Measurements from ENCODE around the gene ZSWIM1.
"Not testable (repeated sequence)": the region's sequence is repeated elsewhere in the genome, so short reads cannot be mapped to it uniquely, and the experiment has no call there.

Gene ZSWIM1

DNA sequence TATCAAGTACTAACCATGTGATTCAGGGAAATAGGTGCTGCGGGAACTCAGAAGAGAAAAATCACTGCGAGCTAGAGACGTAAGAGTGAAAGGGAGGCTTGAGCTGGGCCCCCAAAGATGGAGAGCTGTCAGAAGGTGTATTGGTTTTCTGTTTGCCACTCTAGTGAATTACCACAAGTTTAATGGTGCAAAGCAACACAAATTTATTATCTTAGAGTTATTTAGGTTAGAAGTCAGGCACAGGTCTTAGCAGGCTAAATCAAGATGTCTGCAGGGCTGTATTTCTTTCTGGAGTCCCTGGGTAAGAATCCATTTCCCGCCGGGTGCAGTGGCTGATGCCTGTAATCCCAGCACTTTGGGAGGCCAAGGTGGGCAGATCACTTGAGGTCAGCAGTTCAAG is 21.1 kb upstream of the ZSWIM1 start:
- Histone ChIP-seq H3K27me3 (ENCODE audit: control insufficient read depth, insufficient read depth, low read length) (no peaks in the 10 kb centered on the region), H3K36me3 (ENCODE audit: control insufficient read depth, insufficient read depth, low read length) (no peaks in the 10 kb centered on the region), H3K4me1 (ENCODE audit: control insufficient read depth, insufficient read depth, low read length) (peaks cover 20% of the 10 kb centered on the region), H3K9ac (ENCODE audit: low read length) (no peak overlapping the region), H3K9me3 (ENCODE audit: control insufficient read depth, low read length) (no peaks in the 10 kb centered on the region), H3K4me3 (ENCODE audit: low read length) (no peak overlapping the region)

DNA sequence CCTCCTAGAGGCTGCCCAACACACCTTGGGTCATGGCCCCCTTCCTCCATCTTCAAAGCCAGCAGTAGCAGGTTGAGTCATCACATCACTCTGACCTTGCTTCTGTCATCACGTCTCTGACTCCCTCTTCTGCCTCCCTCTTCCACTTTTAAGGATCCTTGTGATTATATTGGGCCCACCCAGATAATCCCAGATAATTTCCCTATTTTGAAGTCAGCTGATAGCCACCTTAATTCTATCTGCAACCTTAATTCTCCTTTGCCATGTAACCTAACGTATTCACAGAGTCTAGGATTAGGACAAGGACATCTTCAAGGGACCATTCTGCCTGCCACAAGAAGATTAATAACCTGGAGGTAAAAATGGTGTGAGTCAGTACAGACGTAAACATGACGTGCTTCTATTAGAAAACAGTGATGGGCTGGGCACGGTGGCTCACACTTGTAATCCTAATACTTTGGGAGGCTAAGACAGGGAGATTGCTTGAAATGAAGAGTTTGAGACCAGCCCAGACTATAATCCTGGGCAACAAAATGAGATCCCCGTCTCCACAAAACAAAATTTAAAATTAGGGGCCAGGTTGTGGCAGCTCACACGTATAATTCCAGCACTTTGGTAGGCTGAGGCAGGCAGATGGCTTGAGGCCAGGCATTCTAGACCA is 20.3 kb upstream of the ZSWIM1 start:
- Histone ChIP-seq H3K27me3 (ENCODE audit: control insufficient read depth, insufficient read depth, low read length) (no peaks in the 10 kb centered on the region), H3K9me3 (ENCODE audit: control insufficient read depth, low read length) (no peaks in the 10 kb centered on the region), H3K4me1 (ENCODE audit: control insufficient read depth, insufficient read depth, low read length) (peaks cover 19% of the 10 kb centered on the region), H3K9ac (ENCODE audit: low read length) (no peak overlapping the region), H3K4me3 (ENCODE audit: low read length) (no peak overlapping the region), H3K36me3 (ENCODE audit: control insufficient read depth, insufficient read depth, low read length) (no peaks in the 10 kb centered on the region)

DNA sequence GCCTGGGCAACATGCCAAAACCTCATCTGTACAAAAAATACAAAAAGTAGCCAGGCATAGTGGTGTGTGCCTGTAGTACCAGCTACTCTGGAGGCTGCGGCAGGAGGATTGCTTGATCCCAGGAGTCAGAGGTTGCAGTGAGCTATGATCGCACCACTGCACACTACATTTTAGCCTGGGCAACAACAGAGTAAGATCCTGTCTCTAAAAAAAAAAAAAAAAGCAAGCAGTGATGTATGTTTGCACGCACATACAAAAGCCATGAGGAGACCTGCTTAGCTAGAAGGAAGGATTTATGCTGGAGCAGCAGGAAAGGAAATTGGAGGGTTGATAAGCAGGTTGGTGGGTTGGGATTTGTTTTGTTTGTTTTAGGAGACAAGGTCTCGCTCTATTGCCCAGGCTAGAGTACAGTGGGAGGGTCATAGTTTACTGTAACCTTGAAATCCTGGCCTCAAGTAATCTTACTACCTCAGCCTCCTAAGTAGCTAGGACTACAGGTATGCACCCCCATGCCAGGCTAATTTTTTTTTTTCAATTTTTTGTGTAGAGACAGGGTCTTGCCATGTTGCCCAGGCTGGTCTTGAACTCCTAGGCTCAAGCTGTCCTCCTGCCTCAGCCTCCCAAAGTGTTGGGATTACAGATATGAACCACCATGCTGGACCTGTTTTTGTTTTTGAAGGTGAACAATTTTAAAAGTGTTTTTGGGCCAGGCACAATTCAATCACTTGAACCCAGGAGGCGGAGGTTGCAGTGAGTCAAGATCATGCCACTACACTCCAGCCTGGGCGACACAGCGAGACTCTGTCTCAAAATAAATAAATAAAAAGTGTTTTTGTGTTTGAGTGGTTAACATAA is 19.6 kb upstream of the ZSWIM1 start:
- Histone ChIP-seq H3K9ac (ENCODE audit: low read length) (no peak overlapping the region), H3K4me3 (ENCODE audit: low read length) (no peak overlapping the region), H3K36me3 (ENCODE audit: control insufficient read depth, insufficient read depth, low read length) (no peaks in the 10 kb centered on the region), H3K9me3 (ENCODE audit: control insufficient read depth, low read length) (no peaks in the 10 kb centered on the region), H3K27me3 (ENCODE audit: control insufficient read depth, insufficient read depth, low read length) (no peaks in the 10 kb centered on the region), H3K4me1 (ENCODE audit: control insufficient read depth, insufficient read depth, low read length) (peaks cover 12% of the 10 kb centered on the region)

DNA sequence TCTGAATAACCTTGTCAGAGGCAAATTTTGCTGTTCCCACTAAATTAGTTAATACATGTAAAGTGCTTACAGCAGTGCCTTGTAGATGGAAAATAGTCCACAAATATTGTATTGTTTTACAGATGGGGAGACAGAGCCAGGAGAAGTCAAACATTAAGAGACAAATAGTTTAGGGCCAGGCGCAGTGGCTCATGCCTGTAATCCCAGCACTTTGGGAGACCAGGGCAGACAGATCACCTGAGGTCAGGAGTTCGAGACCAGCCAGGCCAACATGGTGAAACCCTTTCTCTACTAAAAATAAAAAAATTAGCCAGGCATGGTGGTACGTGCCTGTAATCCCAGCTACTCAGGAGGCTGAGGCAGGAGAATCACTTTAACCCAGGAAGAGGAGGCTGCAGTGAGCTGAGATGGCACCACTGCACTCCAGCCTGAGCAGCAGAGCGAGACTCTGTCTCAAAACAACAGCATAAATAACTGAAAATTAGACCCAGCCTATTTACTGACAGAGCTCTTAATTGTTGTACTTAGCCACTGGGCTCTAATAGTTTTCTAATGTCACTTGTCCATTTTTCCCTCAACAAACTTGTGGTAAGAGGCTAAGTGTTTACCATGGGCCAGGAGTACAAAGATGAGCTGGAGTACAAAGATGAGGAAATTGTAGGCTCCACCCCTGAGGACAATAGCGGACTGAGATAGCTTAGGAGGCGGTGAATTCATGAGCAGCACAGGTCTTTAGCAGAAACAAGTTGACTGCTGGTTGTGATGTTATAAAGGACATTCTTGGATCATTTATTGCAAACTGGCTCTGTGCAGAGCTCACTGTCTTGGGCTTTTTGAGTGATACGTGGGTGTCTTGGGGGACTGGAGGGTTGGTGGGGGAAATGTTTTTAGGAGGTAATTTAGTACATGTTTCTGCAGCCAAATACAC is 17.2 kb upstream of the ZSWIM1 start:
- peaks cover 17% of the 10 kb centered on the region for H3K4me1 ChIP-seq (ENCODE audit: control insufficient read depth, insufficient read depth, low read length)

DNA sequence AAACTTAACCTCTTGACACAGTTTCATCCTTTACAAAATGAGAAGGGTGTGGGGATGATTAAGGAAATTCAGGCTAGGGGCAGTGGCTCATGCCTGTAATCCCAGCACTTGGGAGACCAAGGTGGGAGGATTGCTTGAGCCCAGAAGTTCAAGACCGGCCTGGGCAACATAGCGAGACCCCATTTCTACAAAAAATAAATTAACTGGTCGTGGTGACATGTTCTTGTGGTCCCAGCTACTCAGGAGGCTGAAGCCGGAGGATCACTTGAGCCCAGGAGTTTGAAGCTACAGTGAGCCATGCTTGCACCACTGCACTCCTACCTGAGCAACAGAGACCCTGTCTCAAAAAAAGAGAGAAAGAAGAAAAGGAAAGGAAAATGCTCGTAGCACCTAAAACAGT is 14.6 kb upstream of the ZSWIM1 start:
- Histone ChIP-seq H3K36me3 (ENCODE audit: control insufficient read depth, insufficient read depth, low read length) (no peaks in the 10 kb centered on the region), H3K4me3 (ENCODE audit: low read length) (no peak overlapping the region), H3K4me1 (ENCODE audit: control insufficient read depth, insufficient read depth, low read length) (peaks cover 8% of the 10 kb centered on the region), H3K9ac (ENCODE audit: low read length) (no peak overlapping the region), H3K9me3 (ENCODE audit: control insufficient read depth, low read length) (no peaks in the 10 kb centered on the region), H3K27me3 (ENCODE audit: control insufficient read depth, insufficient read depth, low read length) (no peaks in the 10 kb centered on the region)

More for the DNA sequence above, 17.2 kb upstream of the ZSWIM1 start:
- Histone ChIP-seq H3K4me3 (ENCODE audit: low read length) (no peak overlapping the region), H3K36me3 (ENCODE audit: control insufficient read depth, insufficient read depth, low read length) (no peaks in the 10 kb centered on the region), H3K27me3 (ENCODE audit: control insufficient read depth, insufficient read depth, low read length) (no peaks in the 10 kb centered on the region), H3K9ac (ENCODE audit: low read length) (no peak overlapping the region), H3K9me3 (ENCODE audit: control insufficient read depth, low read length) (no peaks in the 10 kb centered on the region)

DNA sequence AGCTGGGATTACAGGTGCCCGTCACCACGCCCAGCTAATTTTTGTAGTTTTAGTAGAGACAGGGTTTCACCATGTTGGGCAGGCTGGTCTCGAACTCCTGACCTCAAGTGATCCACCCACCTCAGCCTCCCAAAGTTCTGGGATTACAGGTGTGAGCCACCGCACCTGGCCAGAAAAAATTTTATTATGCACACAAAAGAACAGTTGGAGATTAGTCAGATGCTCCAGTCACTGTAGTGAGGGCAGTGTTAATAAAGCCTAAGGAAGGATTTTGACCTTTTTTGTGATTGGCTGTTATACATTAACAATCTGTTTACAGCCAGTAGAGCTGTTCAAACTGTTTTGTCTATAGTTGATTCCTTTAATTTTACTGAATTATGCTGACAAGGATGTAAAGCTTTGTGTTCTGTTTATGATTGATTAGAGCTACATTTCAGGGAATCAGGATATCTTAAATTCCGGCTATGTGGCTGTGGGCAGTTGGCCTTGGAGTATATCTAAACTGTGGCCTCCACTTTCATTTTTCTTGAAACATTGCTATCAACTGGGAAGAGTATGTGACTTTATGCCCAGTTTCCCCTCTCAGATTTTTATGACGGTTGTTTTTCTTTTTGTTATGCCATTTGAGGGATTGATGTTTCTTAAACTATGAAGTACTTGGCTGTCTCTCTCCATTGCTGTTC is 13.8 kb upstream of the ZSWIM1 start:
- no peak overlapping the region for H3K9ac ChIP-seq (ENCODE audit: low read length)
- H3K27me3 ChIP-seq (ENCODE audit: control insufficient read depth, insufficient read depth, low read length) = no peaks in the 10 kb centered on the region
- no peak overlapping the region for H3K4me3 ChIP-seq (ENCODE audit: low read length)
- H3K36me3 ChIP-seq (ENCODE audit: control insufficient read depth, insufficient read depth, low read length) = no peaks in the 10 kb centered on the region
- no peaks in the 10 kb centered on the region for H3K9me3 ChIP-seq (ENCODE audit: control insufficient read depth, low read length)
- peaks cover 5% of the 10 kb centered on the region for H3K4me1 ChIP-seq (ENCODE audit: control insufficient read depth, insufficient read depth, low read length)

DNA sequence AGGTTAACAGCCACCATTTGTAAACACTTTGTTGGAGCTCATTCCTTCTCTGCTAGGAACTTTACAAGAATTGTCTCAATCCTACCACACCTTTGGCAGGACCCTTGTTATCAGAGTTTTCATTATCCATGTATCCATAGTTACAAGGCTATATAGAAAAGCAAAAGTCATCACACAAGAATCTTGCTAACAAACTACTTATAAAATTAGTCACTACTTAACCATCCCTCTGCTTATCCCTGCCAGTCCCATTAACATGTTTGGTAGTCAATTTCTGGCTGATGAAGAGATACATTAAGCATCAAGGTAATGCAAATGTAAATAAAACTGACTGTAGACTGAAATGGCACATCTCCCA is 13.2 kb upstream of the ZSWIM1 start:
- H3K4me1 ChIP-seq (ENCODE audit: control insufficient read depth, insufficient read depth, low read length) = peaks cover 5% of the 10 kb centered on the region
- no peak overlapping the region for H3K4me3 ChIP-seq (ENCODE audit: low read length)
- H3K9ac ChIP-seq (ENCODE audit: low read length) = no peak overlapping the region
- H3K27me3 ChIP-seq (ENCODE audit: control insufficient read depth, insufficient read depth, low read length) = no peaks in the 10 kb centered on the region
- no peaks in the 10 kb centered on the region for H3K36me3 ChIP-seq (ENCODE audit: control insufficient read depth, insufficient read depth, low read length)
- H3K9me3 ChIP-seq (ENCODE audit: control insufficient read depth, low read length) = no peaks in the 10 kb centered on the region

DNA sequence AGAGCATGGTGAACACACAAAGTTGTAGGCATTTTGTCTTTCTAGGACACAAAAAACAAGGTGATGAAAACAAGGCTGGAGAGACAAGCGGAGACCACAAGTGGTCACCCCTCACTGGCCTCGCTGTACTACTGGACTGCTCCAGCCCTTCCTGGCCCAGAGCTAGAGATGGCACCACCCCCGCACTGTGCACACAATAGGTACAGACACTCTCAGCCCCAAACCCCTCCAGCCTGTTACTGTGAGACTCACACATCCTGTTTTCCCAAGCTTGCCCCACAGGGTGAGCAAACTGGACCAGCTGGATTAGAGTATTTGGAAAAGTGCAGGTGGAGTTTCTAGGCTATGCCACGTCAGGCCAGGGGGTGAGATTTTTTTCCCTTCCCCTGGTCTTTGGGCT is 8.4 kb upstream of the ZSWIM1 start:
- Histone ChIP-seq H3K36me3 (ENCODE audit: control insufficient read depth, insufficient read depth, low read length) (peaks cover 5% of the 10 kb centered on the region), H3K9ac (ENCODE audit: low read length) (no peak overlapping the region), H3K4me1 (ENCODE audit: control insufficient read depth, insufficient read depth, low read length) (peaks cover under 1% of the 10 kb centered on the region), H3K27me3 (ENCODE audit: control insufficient read depth, insufficient read depth, low read length) (no peaks in the 10 kb centered on the region), H3K4me3 (ENCODE audit: low read length) (no peak overlapping the region), H3K9me3 (ENCODE audit: control insufficient read depth, low read length) (no peaks in the 10 kb centered on the region)

DNA sequence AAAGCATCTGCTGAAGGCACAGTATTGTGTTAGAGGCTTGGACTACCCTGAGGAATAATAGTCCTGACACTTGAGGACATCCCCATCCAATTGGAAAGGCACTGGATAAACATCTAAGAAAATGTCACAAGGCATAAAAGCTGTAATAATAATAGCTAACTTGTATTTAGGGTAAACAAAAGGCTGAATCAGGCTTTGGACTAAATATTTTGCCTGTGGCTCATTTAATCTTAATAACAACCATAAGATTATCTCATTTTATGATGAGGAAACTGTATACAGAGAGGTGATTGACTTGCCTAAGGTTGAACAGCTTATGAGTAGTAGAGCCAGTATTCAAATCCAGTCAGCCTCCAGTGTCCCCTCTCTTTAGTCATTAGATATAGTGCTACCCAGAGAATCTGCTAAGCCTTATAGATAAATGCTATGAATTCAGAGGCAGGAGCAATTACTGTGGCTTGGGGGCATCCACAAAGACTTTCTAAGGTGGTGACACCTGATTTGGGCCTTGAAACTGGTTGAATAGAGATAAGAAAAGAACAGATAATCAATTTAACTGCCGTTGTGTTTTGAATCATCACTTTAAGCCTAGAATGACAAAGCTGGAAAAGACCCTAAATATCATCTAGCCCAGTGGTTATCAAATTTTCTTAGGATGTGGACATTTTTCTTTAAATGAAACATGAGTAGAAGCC is 7.5 kb upstream of the ZSWIM1 start:
- no peak overlapping the region for H3K9ac ChIP-seq (ENCODE audit: low read length)
- H3K4me1 ChIP-seq (ENCODE audit: control insufficient read depth, insufficient read depth, low read length) = no peaks in the 10 kb centered on the region
- peaks cover 9% of the 10 kb centered on the region for H3K36me3 ChIP-seq (ENCODE audit: control insufficient read depth, insufficient read depth, low read length)

DNA sequence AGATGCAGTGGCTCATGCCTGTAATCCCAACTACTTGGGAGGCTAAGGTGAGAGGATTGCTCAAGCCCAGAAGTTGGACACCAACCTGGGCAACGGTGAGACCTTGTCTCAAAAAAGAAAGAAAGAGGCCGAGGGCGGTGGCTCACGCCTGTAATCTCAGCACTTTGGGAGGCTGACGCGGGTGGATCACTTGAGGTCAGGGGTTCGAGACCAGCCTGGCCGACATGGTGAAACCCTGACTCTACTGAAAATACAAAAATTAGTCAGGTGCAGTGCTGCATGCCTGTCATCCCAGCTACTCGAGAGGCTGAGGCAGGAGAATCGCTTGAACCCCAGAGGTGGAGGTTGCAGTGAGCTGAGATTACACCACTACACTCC is 6.9 kb upstream of the ZSWIM1 start:
- H3K36me3 ChIP-seq (ENCODE audit: control insufficient read depth, insufficient read depth, low read length); H3K27me3 ChIP-seq (ENCODE audit: control insufficient read depth, insufficient read depth, low read length); H3K4me3 ChIP-seq (ENCODE audit: low read length); H3K9ac ChIP-seq (ENCODE audit: low read length); H3K4me1 ChIP-seq (ENCODE audit: control insufficient read depth, insufficient read depth, low read length); H3K9me3 ChIP-seq (ENCODE audit: control insufficient read depth, low read length): not testable (repeated sequence)

More for the DNA sequence above, 7.5 kb upstream of the ZSWIM1 start:
- Histone ChIP-seq H3K27me3 (ENCODE audit: control insufficient read depth, insufficient read depth, low read length) (no peaks in the 10 kb centered on the region), H3K9me3 (ENCODE audit: control insufficient read depth, low read length) (no peaks in the 10 kb centered on the region), H3K4me3 (ENCODE audit: low read length) (no peak overlapping the region)

DNA sequence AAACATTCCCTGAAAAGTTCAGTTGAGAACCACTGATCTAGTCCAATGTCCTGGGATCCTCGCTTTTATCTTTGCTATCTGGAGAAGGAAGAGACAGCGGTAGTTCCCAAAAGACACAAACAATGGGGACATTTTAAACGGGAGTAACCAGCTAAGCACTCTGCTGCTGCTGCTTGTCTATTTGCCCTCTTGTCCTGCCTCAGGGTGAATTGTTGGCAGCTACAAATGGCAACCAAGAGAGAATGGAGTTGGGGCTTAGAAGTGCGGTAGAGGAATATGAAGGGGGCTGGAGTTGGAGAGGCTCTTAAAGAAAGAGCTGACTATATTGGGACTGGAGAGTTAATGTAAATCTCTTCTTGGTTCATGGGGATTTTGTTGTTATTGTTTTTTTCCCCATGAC is 6.5 kb upstream of the ZSWIM1 start:
- Histone ChIP-seq H3K9ac (ENCODE audit: low read length) (no peak overlapping the region), H3K4me1 (ENCODE audit: control insufficient read depth, insufficient read depth, low read length) (no peaks in the 10 kb centered on the region), H3K27me3 (ENCODE audit: control insufficient read depth, insufficient read depth, low read length) (no peaks in the 10 kb centered on the region), H3K36me3 (ENCODE audit: control insufficient read depth, insufficient read depth, low read length) (peaks cover 9% of the 10 kb centered on the region), H3K4me3 (ENCODE audit: low read length) (no peak overlapping the region), H3K9me3 (ENCODE audit: control insufficient read depth, low read length) (no peaks in the 10 kb centered on the region)

Data from mucosa of stomach (tissue), 1 donor.